WERI-Rb-1 (cell line): ENCODE data around the gene ZNF691.

ENCODE experiments used
- DNase-seq: peaks from one replicate; pipeline ENCODE4 v3.0.0-alpha.2; 2020
- H3K27ac ChIP-seq: fragments of 250-450 bp; sonication (Bioruptor Pico); 2 replicates; pipeline ENCODE4 v1.5.1; 2020; ENCODE audit warnings: mild to moderate bottlenecking, moderate library complexity
- H3K27me3 ChIP-seq: fragments of 250-450 bp; sonication (Bioruptor Pico); 2 replicates; pipeline ENCODE4 v1.5.1; 2021; ENCODE audit warnings: mild to moderate bottlenecking, low read depth, moderate library complexity; ENCODE audit not compliant: insufficient read depth, severe bottlenecking
- H3K36me3 ChIP-seq: fragments of 250-450 bp; sonication (Bioruptor Pico); 2 replicates; pipeline ENCODE4 v1.5.1; 2020; ENCODE audit warnings: mild to moderate bottlenecking, moderate library complexity
- H3K4me3 ChIP-seq: 2 replicates; pipeline ENCODE4 v1.5.1; 2011; ENCODE audit warnings: low read depth, mild to moderate bottlenecking, control low read depth, low read length
- H3K9me3 ChIP-seq: fragments of 250-450 bp; sonication (Bioruptor Pico); 2 replicates; pipeline ENCODE4 v1.5.1; 2021; ENCODE audit warnings: mild to moderate bottlenecking, moderate library complexity; ENCODE audit not compliant: severe bottlenecking
- TF ChIP-seq, protein P1 (sequence below): IDR thresholded peaks from 2 replicates; pipeline ENCODE4 v1.5.1; 2011; ENCODE audit warnings: low read depth, mild to moderate bottlenecking, control low read depth, inconsistent platforms, low read length

The ZNF691 gene

DNA sequence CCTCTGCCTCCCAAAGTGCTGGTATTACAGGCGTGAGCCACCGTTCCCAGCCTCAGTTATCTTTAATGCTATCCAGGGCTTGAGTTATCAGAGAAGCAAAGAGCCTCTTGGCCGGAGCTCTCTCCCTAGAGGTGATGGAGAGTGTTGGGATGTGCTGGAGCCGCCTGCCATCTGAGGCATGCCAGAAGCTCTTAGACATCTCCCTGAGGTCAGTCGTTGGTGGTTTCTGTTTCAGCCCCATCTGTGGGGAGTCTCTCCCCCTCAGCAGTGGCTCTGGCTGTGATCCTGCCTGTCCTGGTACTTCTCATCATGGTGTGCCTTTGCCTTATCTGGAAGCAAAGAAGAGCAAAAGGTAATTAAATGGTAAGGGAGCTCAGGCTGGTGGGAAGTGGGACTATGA is 11.6 kb upstream of the ZNF691 start:
- DNase-seq, result no peak
- H3K27ac ChIP-seq, result peak overlapping the region; percentile 0; the same call in 1 of the 2 replicates
- no peaks in the 10 kb centered on the region for H3K36me3 ChIP-seq
- TF ChIP-seq, protein P1, sequence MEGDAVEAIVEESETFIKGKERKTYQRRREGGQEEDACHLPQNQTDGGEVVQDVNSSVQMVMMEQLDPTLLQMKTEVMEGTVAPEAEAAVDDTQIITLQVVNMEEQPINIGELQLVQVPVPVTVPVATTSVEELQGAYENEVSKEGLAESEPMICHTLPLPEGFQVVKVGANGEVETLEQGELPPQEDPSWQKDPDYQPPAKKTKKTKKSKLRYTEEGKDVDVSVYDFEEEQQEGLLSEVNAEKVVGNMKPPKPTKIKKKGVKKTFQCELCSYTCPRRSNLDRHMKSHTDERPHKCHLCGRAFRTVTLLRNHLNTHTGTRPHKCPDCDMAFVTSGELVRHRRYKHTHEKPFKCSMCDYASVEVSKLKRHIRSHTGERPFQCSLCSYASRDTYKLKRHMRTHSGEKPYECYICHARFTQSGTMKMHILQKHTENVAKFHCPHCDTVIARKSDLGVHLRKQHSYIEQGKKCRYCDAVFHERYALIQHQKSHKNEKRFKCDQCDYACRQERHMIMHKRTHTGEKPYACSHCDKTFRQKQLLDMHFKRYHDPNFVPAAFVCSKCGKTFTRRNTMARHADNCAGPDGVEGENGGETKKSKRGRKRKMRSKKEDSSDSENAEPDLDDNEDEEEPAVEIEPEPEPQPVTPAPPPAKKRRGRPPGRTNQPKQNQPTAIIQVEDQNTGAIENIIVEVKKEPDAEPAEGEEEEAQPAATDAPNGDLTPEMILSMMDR, result no peak
- no peaks in the 10 kb centered on the region for H3K27me3 ChIP-seq
- no peak overlapping the region for H3K4me3 ChIP-seq
- no peaks in the 10 kb centered on the region for H3K9me3 ChIP-seq

DNA sequence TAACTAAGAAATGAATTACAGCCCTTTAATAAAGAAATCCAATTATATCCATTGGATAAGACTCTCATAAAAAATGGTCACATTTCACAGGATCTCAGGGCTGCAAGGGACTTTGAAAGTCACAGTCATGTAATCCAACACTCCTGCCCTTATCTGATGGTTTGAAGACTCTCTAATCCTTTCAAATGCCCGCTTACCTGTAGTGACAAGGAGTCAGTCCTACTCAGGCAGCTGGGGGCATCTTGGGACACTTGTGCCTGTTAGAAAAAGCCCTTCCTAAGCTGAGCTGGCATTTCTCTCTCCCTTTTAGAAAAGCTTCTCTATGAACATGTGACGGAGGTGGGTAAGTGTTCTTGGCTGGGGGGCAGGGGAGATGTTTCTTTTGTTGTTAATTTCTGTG is 11.0 kb upstream of the ZNF691 start:
- TF ChIP-seq, protein P1, result no peak
- DNase-seq, result peak; percentile 77
- Histone ChIP-seq H3K4me3 (no peak overlapping the region), H3K9me3 (no peaks in the 10 kb centered on the region), H3K27ac (peak overlapping the region; percentile 63), H3K36me3 (no peaks in the 10 kb centered on the region), H3K27me3 (no peaks in the 10 kb centered on the region)

DNA sequence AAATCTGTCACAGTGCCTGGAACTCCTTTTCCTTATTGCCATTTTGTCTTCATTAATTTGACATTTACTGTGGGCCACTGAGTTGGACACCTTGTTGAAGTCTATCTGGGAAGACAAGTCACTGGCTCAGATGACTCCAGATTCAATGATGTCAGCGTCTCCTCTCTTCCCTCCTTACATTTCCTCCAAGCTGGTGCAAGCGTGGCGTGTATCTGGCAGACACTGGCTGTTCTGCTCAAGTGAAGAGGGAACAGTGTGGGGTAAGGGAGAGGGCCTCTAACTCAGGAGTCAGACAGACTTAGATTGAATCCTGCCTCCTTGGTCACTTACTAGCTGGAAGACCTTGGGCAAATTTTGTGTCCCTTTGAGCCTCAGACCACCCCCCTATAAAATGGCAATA is 8.7 kb upstream of the ZNF691 start:
- Histone ChIP-seq H3K27ac (peak overlapping the region; percentile 13; the same call in 1 of the 2 replicates), H3K9me3 (no peaks in the 10 kb centered on the region), H3K36me3 (no peaks in the 10 kb centered on the region), H3K4me3 (no peak overlapping the region), H3K27me3 (no peaks in the 10 kb centered on the region)
- no peak for DNase-seq
- TF ChIP-seq, protein P1, result no peak

DNA sequence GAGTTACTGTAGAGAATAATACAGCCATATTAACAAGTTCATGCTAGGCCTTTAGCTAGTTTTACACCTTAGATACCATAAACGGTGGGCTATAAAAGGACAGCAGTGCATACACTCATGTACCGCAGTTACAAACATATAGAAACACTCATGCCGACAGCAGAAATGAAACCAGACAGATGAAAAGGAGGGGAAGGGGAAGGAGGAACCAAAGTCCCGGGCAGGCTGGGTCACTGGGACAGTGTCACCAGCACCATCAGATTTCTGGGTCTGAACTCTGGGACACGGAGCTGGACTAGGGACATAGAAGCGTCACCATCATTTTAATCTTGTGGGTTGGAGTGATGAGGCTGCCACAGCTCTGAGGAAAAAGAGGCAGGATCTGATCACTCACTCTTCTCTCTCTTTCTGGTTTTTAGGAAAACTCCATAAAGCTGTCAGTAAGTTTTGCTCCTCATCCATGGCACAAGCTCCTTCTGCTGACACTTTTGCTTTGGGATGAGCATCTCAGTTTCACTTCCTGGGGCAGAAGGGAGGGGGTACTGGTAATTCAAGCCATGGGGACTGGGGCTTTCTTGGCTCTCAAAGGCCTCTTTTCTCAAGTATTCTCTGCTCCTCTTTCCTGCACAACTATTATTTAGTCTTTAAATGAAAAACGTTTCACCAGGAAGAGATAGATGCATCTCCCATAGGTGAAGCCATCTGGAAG is 7.8 kb upstream of the ZNF691 start:
- Histone ChIP-seq H3K4me3 (no peak overlapping the region), H3K27me3 (no peaks in the 10 kb centered on the region), H3K9me3 (no peaks in the 10 kb centered on the region), H3K36me3 (no peaks in the 10 kb centered on the region), H3K27ac (no peak overlapping the region; the same call in 1 of the 2 replicates)
- TF ChIP-seq, protein P1, result no peak
- no peak for DNase-seq

- TF ChIP-seq, protein P1, result no peak
- Histone ChIP-seq H3K27ac (no peak overlapping the region), H3K36me3 (no peaks in the 10 kb centered on the region), H3K9me3 (no peaks in the 10 kb centered on the region), H3K27me3 (no peaks in the 10 kb centered on the region), H3K4me3 (no peak overlapping the region)
- no peak for DNase-seq
Measured at GRCh38 chr1:42841010-42841409, 5.4 kb upstream of the ZNF691 start.
